ENCODE measurements around the gene ME2. TPM values are rescaled to one million over a fixed set of nuclear protein-coding genes. Genes with fewer than 3 reads are reported as not detected.
A peak's percentile ranks its signal among the peaks of the same experiment; 100 is the strongest.
"Not testable (repeated sequence)": the region's sequence is repeated elsewhere in the genome, so short reads cannot be mapped to it uniquely, and the experiment has no call there.

The ME2 gene
- total RNA-seq, 2 donors from 2014 or later = 77.3 to 88.1 TPM

DNA sequence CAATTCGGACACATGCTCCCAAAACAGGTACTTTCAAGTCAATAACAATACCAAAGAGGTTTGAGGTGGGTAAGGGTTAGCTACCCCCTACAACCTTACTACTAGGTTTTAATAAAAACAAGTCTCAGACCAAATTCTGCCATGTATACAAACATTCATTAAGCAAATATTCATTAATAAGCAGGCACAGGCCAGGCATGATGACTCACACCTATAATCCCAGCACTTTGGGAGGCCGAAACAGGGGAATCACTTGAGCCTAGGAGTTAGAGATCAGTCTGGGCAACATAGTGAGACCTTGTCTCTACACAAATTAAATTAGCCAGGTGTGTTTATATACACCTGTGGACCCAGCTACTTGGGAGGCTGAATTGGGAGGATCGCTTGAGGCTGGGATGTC, 77.2 kb downstream of the ME2 start:
- no peak for DNase-seq
- intact Hi-C loops (cut with DNase I) = no loop called here
- no peak for ATAC-seq

DNA sequence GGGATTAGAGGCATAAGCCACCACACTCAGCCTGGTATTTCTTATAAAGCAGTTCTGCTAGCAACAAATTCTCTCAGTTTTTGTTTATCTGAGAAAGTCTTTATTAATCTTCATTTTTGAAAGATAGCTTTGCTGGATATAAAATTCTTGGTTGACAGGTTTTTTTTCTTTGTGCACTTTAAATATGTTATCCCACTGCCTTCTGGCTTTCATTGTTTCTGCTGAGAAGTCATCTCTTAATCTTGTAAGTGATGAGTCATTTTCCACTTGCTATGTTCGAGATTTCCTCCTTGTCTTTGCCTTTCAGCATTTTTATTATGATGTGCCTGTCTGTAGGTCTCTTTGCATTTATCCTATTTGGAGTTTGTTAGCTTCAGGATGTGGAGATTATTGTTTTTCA, 83.1 kb downstream of the ME2 start:
- intact Hi-C loops (cut with DNase I) = no loop called here
- DNase-seq (no peak), ATAC-seq (no peak)

DNA sequence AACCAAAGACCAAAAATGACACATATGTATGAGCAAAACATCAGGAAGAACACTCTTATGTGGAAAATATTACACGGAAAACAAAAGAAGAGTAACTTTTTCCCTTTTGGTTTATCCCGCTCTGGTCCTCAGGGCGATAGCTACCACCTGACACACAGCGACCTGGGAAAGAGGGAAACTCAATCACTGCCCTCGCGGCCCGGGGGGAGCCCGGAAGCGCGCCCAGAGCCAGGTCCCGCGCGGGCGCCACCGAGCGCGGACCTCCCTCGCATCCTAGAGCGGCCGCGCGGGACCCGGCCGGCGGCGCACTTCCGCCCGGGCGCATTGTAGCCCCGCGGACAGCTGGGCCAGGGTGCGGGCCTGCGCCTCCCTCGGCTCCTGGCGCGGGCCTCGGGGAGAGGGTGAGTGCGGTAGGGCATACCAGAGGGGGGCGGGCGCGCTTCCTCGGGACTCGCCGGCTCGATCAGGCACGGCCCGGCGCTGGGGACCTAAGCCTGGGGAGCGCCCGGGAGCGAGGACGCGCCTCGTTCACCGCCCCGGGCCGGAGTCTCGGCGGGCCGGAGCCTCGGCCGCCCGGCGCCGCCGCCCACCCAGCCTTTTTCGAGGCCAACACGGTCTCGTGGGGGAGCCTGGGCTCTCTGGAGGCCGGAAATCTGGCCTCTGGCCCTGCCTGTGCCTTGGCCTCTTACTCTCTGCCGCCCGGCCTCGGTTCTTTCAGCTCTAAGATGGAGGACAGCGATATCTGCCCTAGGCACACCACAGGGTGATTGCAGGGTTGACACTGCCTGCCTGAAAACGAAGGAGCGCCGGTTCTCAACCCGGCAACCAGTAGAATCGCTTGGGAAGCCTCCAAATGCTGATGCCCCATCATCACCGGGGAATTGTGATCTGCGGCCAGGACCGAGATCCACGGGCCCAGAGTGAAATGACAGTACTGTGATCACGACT, 89.1 kb downstream of the ME2 start, which contains the start of gene ELAC1:
TSS of gene ELAC1 (plus strand) at position 327 of the 948 bp plus-strand sequence. CDS start 6,365 bp downstream, outside the sequence.
- ATAC-seq (peak; percentile 98), DNase-seq (peak; percentile 82)
- intact Hi-C loops (cut with DNase I) = loop anchor here in 1 of 2 donors (5.0 kb wide), 1 partner anchor 64 kb away; the partner anchor contains the start of gene SMAD4

DNA sequence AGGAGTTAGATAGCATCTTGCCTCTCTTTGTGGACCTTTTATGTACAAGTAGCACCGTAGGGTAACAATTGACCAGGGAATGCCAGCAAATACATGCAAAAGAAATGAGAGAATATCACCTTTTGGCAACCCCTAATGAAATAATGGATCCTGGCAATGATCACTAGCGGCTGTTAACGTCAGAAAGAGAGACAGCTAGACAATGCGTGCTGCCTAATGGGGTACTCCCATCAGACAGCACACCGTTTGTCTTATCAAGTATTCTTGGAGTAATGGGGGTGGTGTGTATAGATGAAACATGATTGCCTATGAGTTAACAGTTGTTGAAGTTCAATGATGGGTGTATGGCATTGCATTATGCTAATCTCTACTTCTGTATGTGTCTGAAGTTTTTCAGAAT, 90.5 kb downstream of the ME2 start:
- DNase-seq (no peak), ATAC-seq (no peak)
- intact Hi-C loops (cut with DNase I) = loop anchor here in 1 of 2 donors (5.0 kb wide), 1 partner anchor 63 kb away; the partner anchor contains the start of gene SMAD4

DNA sequence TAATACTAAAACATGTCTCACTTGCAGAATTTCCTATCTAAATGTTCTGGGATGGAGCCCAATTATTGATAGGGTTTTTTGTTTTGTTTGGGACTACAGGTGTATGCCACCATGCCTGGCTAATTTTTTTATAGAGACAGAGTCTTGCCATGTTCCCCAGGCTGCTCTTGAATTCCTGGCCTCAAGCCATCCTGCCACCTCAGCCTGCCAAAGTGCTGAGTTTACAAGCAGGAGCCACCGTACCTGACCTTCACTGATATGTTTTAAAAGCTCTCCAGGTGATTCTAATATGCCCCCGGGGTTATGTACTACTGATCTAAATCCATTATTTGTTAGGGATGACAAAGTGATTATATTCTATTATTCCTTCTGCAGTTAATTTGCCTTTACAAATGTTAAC, 91.1 kb downstream of the ME2 start:
- intact Hi-C loops (cut with DNase I) = no loop called here
- peak; percentile 30 for DNase-seq

DNA sequence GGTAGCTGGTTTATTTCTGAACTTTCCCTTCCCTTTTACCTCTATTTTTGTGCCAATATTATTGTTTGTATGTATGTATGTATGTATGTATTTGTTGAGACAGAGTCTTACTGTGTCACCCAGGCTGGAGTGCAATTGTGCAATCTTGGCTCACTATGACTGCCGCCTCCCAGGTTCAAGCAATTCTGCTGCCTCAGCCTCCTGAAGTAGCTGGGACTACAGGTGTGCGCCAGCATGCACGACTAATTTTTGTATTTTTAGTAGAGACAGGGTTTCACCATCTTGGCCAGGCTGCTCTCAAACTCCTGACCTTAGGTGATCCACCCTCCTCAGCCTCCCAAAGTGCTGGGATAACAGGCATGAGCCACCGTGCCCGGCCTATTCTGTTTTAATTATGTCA, 93.5 kb downstream of the ME2 start:
- intact Hi-C loops (cut with DNase I); ATAC-seq; DNase-seq: not testable (repeated sequence)

More for the DNA sequence above, 91.1 kb downstream of the ME2 start:
- no peak for ATAC-seq

DNA sequence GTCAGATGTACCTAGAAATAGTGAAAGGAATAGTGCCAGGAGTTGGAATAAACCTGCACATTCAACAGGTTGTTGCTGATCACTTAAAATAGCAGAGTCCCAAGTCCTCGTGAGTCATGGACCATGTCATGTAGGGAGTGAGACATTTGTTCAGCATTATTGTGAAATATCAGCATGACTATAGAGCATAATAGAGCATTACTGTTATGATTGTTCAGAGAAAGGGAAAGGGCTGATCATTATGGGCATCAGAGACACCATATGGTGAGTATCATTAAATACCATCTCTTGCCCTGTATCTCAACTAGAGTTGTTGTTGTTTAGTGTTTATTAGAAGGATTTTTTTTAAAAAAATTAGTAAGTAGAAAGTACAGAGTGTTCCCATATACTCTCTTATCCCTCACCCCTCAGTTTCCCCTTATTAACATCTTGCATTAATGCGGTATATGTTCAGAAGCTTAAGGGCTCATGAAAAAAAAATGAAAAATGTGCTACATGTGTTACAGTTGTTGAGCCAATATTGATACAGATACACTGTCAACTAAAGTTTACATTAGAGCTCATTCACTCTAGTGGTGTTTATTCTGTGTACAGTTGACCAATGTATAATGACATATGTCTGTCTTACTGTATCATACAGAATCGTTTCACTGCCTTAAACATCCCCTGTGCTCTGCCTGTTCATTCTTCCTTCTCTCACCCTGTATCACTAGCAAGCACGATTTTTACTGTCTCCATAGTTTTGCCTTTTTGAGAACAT, 94.6 kb downstream of the ME2 start:
- no peak for DNase-seq
- intact Hi-C loops (cut with DNase I) = no loop called here
- ATAC-seq = peak in 1 of 2 donors; percentile 80

DNA sequence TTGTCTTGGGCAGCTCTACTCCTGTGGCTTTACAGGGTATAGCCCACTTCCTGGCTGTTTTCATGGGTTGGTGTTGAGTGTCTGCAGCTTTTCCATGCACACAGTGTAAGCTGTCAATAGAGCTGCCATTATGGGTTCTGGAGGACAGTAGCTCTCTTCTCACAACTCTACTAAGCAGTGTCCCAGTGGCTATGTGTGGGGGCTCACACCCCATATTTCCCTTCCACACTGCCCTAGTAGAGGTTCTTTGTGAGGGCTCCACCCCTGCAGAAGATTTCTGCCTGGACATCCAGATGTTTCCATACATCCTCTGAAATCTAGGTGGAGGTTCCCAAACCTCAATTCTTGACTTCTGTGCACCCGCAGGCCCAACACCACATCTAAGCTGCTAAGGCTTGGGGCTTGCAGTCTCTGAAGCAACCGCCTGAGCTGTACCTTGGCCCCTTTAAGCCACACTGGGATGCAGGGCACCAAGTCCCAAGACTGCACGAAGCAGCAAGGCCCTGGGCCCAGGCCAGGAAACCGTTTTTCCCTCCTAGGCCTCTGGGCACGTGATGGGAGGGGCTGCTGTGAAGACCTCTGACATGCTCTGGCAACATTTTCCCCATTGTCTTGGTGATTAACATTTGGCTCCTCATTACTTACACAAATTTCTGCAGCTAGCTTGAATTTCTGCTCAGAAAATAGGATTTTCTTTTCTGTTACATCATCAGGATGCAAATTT, 98.3 kb downstream of the ME2 start:
- intact Hi-C loops (cut with DNase I) = no loop called here
- no peak for ATAC-seq

DNA sequence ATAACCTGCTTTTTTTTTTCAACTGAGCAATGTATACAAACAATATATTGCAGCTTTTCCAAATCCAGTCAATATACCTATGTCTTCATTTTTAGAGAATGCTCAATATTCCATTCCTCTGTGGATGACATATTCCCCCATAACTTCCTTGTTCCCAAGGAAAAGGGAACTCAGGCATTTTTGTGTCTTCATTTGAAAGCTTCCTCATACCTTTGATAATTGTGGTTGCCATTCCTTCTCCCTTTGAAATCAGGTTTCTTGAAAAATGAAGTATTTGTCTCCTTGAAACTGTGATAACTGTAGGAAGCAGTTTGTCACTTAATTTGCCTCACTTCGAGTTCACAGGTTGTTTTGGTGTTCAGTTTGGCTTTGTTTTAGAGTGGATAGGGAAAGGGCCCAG, 102.5 kb downstream of the ME2 start:
- ATAC-seq = no peak
- intact Hi-C loops (cut with DNase I) = no loop called here
- no peak for DNase-seq

More for the DNA sequence above, 98.3 kb downstream of the ME2 start:
- DNase-seq = no peak

DNA sequence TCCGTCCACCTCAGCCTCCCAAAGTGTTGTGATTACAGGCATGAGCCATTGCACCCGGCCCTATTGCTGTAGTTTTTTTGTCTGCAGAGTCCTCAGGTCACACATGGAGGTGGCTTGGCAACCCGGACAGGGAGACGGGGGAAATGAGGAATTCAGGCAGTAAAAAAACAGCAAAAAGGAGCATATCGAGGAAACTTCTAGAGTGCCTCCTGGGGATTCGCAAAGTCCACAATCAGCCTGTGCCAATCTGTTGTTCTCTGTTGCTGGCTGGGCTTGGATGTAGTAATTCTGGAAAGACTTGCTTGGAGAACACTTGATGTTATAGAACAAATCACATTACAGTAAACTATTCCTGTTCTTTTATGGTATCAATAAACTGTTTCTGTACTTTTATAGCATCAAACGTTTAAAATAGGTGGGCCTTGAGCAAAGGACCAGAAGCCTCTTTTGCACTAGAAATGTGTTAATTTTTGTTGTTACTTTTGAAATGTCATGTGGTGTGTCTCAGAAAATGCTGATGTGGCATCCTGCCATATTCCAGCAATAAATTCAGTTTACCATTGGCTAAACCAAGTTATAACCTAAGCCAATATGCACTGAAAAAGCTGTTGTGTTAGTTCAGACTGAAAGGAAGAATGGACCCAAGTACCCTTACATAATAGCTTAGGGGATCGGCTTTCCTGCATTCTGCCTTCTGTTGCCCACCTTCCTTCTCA, 103.3 kb downstream of the ME2 start:
- ATAC-seq (no peak), DNase-seq (no peak)
- intact Hi-C loops (cut with DNase I) = no loop called here

DNA sequence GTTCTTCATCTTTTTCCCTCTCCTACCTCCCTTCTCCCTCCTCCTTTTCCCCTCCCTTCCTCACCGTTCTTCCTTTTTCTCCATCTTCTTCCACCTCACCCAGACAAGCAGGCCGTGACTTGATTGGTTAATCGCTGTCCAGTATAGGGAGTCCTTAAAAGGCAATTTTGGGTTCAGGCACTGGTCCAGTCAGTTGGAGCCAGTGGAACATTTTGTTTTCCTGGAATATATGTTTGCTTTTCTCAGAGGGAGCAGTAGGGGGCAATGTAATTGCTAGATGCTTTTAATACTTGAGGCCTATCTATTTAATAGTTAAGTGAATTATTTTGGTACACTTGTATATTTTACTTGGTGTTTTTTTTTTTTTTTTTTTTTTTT, 103.9 kb downstream of the ME2 start:
- no peak for DNase-seq
- intact Hi-C loops (cut with DNase I) = no loop called here

DNA sequence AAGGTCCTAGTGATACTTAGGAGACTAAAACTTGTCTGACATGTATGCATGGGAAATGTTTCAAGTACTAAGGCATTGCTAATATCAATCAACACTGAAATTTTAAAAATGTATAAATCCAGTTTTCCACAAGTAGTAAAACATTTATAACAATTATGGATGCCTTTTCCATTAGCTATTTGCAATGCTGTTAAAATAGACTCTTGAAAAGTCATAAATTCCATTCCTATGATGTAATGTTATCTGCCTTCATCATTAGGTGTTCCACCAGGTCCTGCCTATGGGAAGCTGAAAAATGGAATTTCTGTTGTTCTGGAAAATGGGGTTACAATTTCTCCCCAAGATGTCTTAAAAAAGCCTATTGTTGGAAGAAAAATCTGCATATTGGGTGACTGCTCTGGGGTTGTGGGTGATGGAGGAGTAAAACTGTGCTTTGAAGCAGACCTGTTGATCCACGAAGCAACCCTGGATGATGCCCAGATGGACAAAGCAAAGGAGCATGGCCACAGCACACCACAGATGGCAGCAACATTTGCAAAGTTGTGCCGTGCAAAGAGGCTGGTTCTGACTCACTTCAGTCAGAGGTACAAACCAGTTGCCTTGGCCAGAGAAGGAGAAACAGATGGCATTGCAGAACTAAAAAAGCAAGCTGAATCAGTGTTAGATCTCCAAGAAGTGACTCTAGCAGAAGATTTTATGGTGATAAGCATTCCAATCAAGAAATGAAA, 107.6 kb downstream of the ME2 start:
- DNase-seq (no peak), ATAC-seq (no peak)
- intact Hi-C loops (cut with DNase I) = no loop called here

More for the DNA sequence above, 103.9 kb downstream of the ME2 start:
- ATAC-seq = no peak

DNA sequence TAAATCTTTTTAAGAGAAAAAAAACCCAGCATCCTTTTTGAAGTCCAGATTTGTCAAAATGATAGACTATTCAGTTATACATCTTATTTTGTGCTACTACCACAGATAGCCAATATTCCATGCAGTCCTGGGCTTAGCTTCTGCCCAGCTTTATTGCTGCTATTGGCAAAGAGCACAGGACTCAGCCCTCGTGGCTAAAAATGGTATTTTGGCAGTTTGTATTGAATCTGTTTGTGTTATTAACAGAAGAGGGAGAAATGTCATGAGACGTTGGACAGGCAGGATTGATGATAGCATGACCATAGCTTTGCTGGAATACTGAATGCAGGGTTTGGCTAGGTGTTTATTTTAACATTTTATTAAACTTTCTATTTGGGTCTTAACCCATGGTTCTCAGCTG, 108.3 kb downstream of the ME2 start:
- ATAC-seq (no peak), DNase-seq (no peak)
- intact Hi-C loops (cut with DNase I) = no loop called here

DNA sequence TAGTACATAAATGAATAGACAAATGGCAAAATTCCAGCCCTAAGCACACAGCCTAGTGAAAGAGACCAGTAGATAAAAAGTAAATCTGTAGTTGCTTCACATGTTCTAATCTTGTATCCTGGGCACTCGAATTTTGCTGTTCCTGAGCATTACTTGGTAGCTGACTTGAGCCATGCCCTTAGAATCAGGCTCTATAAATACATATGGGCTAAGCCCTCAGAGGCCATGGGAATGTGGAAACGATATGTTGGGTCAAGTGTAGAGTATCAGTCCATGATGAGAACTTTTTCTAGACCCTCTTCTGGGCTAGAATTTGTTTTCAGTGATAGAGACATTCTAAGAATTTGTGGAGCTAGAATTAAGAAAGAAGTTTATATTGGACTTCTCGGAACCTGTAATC, 110.8 kb downstream of the ME2 start:
- no peak for DNase-seq
- no peak for ATAC-seq
- intact Hi-C loops (cut with DNase I) = no loop called here

DNA sequence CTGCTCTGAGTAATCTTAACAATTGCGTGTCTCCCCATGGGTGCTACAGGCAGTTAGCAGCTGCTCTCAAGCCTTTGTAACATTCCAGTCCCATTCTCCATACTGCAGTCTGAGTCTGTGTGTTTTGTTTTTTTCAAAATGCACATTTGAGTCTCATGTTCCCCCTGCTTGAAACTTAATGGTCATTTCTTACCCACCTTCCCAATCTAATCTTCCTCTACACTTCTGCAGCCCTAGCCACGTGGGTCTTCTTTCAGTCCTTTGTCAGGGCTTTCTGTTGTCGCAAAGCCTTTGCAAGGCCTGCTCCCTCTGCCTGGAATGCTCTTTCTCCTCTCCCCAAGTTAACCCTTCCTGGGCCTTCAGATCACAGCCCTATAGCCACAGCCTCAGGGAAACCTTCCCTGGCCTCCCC, 113.4 kb downstream of the ME2 start:
- ATAC-seq (no peak), DNase-seq (no peak)
- intact Hi-C loops (cut with DNase I) = no loop called here

DNA sequence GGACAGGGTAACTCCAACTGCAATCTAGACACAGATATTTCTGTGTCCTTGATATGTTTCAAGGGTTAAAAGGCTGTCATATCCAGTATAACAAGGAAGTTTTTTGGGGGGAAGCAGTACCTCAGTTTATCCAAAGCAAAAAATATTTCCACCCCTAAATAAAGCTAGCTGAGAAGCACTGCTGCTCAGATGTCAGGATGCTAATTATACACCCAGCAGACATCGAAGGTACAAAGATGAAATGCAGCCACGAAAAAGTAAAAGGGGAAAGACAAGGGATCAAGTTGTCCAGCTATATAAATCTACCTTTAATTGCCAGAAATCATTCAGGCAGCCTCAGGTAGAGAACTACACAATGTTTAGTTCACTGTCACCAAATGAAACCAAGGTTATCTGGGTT, 115.1 kb downstream of the ME2 start:
- intact Hi-C loops (cut with DNase I) = no loop called here
- no peak for ATAC-seq
- no peak for DNase-seq

DNA sequence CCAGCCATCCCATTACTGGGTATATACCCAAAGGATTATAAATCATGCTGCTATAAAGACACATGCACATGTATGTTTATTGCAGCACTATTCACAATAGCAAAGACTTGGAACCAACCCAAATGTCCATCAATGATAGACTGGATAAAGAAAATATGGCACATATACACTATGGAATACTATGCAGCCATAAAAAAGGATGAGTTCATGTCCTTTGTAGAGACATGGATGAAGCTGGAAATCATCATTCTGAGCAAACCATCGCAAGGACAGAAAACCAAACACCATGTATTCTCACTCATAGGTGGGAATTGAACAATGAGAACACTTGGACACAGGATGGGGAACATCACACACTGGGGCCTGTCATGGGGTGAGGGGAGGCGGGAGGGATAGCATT, 124.3 kb downstream of the ME2 start:
- intact Hi-C loops (cut with DNase I); DNase-seq; ATAC-seq: not testable (repeated sequence)

All from left cardiac atrium (tissue), 4 donors.